Osteoblast (primary cell): ENCODE measurements around the gene DCHS1. TPM values are rescaled to one million over a fixed set of nuclear protein-coding genes. Genes with fewer than 3 reads are reported as not detected.

ENCODE experiments used
- DNase-seq: peaks from one replicate; pipeline ENCODE4 v3.0.0; 2011; ENCODE audit warnings: low spot score, mixed read lengths; ENCODE audit not compliant: insufficient read length; ENCODE audit errors: missing footprints
- H2AFZ ChIP-seq: 2 replicates; pipeline ENCODE4 v1.6.0; 2011; ENCODE audit warnings: mild to moderate bottlenecking, low read length
- H3K27ac ChIP-seq: 2 replicates; pipeline ENCODE4 v1.5.1; 2011; ENCODE audit warnings: mild to moderate bottlenecking, low read depth, low read length, moderate library complexity
- H3K27me3 ChIP-seq: 2 replicates; pipeline ENCODE4 v1.6.0; 2012; ENCODE audit warnings: mild to moderate bottlenecking, control low read depth, inconsistent platforms, low read length, moderate library complexity; ENCODE audit not compliant: insufficient read depth
- H3K36me3 ChIP-seq: 2 replicates; pipeline ENCODE4 v1.5.1; 2011; ENCODE audit warnings: mild to moderate bottlenecking, low read length, control low read depth, moderate library complexity; ENCODE audit not compliant: insufficient read depth
- H3K4me1 ChIP-seq: 2 replicates; pipeline ENCODE4 v1.5.1; 2011; ENCODE audit warnings: mild to moderate bottlenecking, low read length, control low read depth, moderate library complexity; ENCODE audit not compliant: insufficient read depth
- H3K4me2 ChIP-seq: 2 replicates; pipeline ENCODE4 v1.6.0; 2011; ENCODE audit warnings: mild to moderate bottlenecking, low read length; ENCODE audit not compliant: insufficient read depth
- H3K4me3 ChIP-seq: fragments of 200-600 bp; sonication (generic); 3 replicates; pipeline ENCODE4 v1.5.1; 2012; ENCODE audit warnings: mild to moderate bottlenecking, low read length, inconsistent platforms; ENCODE audit not compliant: insufficient read depth
- H3K79me2 ChIP-seq: 2 replicates; pipeline ENCODE4 v1.6.0; 2012; ENCODE audit warnings: mild to moderate bottlenecking, low read length, control low read depth, inconsistent platforms; ENCODE audit not compliant: insufficient read depth
- H3K9me3 ChIP-seq: 2 replicates; pipeline ENCODE4 v1.5.1; 2011; ENCODE audit warnings: low read depth, low read length, control low read depth
- H4K20me1 ChIP-seq: 2 replicates; pipeline ENCODE4 v1.6.0; 2012; ENCODE audit warnings: mild to moderate bottlenecking, low read length, control low read depth; ENCODE audit not compliant: insufficient read depth
- CTCF ChIP-seq: IDR thresholded peaks from 2 replicates; pipeline ENCODE4 v1.5.1; 2011; ENCODE audit warnings: mild to moderate bottlenecking, low read depth, low read length, moderate library complexity; ENCODE audit errors: extremely low read depth
- total RNA-seq: library from RNA; depleted of rRNA; stranded (reverse); fragments of >200 nt; gene quantifications from 2 replicates; pipeline ENCODE4 v1.2.3, GENCODE V29; 2012

The DCHS1 gene
- total RNA-seq, 1 donor: 1.1 TPM

GRCh38 chr11:6640036-6640984 is 15.3 kb downstream of the DCHS1 start:
- H3K4me1 ChIP-seq: peaks cover 19% of the 10 kb centered on the region
- H3K27me3 ChIP-seq: peaks cover 25% of the 10 kb centered on the region
- H3K4me2 ChIP-seq: no peak overlapping the region
- TF ChIP-seq CTCF: no peak
- H4K20me1 ChIP-seq: no peaks in the 10 kb centered on the region
- no peaks in the 10 kb centered on the region for H3K36me3 ChIP-seq
- no peak for DNase-seq
- H3K79me2 ChIP-seq: no peaks in the 10 kb centered on the region
- H3K4me3 ChIP-seq: no peak overlapping the region
- H3K9me3 ChIP-seq: no peaks in the 10 kb centered on the region
- no peak overlapping the region for H2AFZ ChIP-seq
- no peak overlapping the region for H3K27ac ChIP-seq

DNA sequence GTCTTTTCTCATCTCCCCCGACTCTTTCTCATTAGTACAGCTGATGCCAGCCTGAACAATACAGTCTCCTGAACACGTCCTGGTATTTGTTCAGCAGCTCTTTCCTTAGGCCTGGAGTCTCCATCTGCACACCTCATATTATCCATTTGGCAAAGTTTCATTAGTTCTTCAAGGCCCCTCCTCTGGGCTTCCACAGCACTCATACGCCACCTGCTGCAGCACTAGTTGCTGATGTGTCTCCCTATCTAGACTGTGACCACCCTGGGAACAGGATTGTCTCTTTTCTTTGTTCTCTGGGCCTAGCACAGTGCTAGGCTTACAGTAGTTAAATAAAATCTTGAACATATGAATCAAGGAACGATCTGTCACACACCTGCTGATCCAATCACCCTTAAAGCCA is 17.2 kb downstream of the DCHS1 start:
- Histone ChIP-seq H3K27ac (no peak overlapping the region), H3K79me2 (no peaks in the 10 kb centered on the region), H3K9me3 (no peaks in the 10 kb centered on the region), H3K4me1 (peaks cover 21% of the 10 kb centered on the region), H3K4me3 (no peak overlapping the region), H3K4me2 (peak overlapping the region; percentile 19), H3K36me3 (no peaks in the 10 kb centered on the region), H3K27me3 (peaks cover 8% of the 10 kb centered on the region), H2AFZ (no peak overlapping the region), H4K20me1 (no peaks in the 10 kb centered on the region)
- DNase-seq: no peak
- no peak for TF ChIP-seq CTCF

GRCh38 chr11:6637871-6638270 is 17.7 kb downstream of the DCHS1 start:
- Histone ChIP-seq H3K4me2 (peak overlapping the region; percentile 19), H2AFZ (peak overlapping the region; percentile 44), H3K79me2 (no peaks in the 10 kb centered on the region), H3K4me1 (peaks cover 21% of the 10 kb centered on the region), H3K36me3 (no peaks in the 10 kb centered on the region), H3K4me3 (no peak overlapping the region), H3K27ac (no peak overlapping the region), H4K20me1 (no peaks in the 10 kb centered on the region), H3K27me3 (peaks cover 2% of the 10 kb centered on the region), H3K9me3 (no peaks in the 10 kb centered on the region)
- peak; percentile 95 for DNase-seq
- no peak for TF ChIP-seq CTCF

- no peak for DNase-seq
- TF ChIP-seq CTCF: no peak
- Histone ChIP-seq H3K27ac (no peak overlapping the region), H2AFZ (no peak overlapping the region), H3K4me2 (no peak overlapping the region), H3K27me3 (no peaks in the 10 kb centered on the region), H4K20me1 (no peaks in the 10 kb centered on the region), H3K4me1 (peaks cover 21% of the 10 kb centered on the region), H3K4me3 (no peak overlapping the region), H3K9me3 (no peaks in the 10 kb centered on the region), H3K79me2 (no peaks in the 10 kb centered on the region), H3K36me3 (no peaks in the 10 kb centered on the region)
These were observed 19.1 kb downstream of the DCHS1 start for GRCh38 chr11:6636480-6636879.
